Measurements from ENCODE around the gene KSR2.

Gene KSR2

GRCh38 chr12:117658226-117658625, 310.6 kb downstream of the KSR2 start:
- in situ Hi-C loops (cut with MboI; ENCODE audit: low sequenced_read_pairs, unreplicated experiment): no loop called here
- no peak for DNase-seq (ENCODE audit: low spot score)
- TF ChIP-seq, protein P1, sequence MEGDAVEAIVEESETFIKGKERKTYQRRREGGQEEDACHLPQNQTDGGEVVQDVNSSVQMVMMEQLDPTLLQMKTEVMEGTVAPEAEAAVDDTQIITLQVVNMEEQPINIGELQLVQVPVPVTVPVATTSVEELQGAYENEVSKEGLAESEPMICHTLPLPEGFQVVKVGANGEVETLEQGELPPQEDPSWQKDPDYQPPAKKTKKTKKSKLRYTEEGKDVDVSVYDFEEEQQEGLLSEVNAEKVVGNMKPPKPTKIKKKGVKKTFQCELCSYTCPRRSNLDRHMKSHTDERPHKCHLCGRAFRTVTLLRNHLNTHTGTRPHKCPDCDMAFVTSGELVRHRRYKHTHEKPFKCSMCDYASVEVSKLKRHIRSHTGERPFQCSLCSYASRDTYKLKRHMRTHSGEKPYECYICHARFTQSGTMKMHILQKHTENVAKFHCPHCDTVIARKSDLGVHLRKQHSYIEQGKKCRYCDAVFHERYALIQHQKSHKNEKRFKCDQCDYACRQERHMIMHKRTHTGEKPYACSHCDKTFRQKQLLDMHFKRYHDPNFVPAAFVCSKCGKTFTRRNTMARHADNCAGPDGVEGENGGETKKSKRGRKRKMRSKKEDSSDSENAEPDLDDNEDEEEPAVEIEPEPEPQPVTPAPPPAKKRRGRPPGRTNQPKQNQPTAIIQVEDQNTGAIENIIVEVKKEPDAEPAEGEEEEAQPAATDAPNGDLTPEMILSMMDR (IDR thresholded peaks at IDR 0.05; ENCODE audit: borderline replicate concordance, control extremely low read depth, extremely low read depth, insufficient read depth, missing control alignments): no peak

GRCh38 chr12:117649796-117650195, 319.0 kb downstream of the KSR2 start:
- TF ChIP-seq, protein P1 (IDR thresholded peaks at IDR 0.05; ENCODE audit: borderline replicate concordance, control extremely low read depth, extremely low read depth, insufficient read depth, missing control alignments): no peak
- DNase-seq (ENCODE audit: low spot score): no peak
- in situ Hi-C loops (cut with MboI; ENCODE audit: low sequenced_read_pairs, unreplicated experiment): no loop called here

DNA sequence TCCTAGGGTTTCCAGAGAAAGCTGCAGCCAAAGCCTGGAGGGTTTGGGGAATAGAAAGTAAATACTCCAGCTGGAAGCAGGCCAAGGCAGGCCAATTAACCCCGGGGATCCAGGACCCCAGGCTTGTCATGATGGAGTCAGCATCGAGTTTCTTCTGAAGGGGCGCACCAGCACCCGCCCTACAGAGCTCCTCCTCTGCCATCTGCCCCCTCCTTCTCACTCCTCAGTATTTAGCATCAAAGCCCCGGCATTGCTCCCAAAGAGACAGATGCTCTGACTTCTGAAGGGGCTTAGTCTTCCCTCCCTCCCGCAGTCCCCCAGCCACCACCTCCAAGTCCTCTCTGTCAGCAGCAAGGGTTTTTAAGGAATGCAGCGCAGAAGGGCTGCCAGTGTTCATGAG, 322.3 kb downstream of the KSR2 start:
- DNase-seq (ENCODE audit: low spot score): no peak
- TF ChIP-seq, protein P1 (IDR thresholded peaks at IDR 0.05; ENCODE audit: borderline replicate concordance, control extremely low read depth, extremely low read depth, insufficient read depth, missing control alignments): no peak
- in situ Hi-C loops (cut with MboI; ENCODE audit: low sequenced_read_pairs, unreplicated experiment): no loop called here

- no peak for DNase-seq (ENCODE audit: low spot score)
- TF ChIP-seq, protein P1 (IDR thresholded peaks at IDR 0.05; ENCODE audit: borderline replicate concordance, control extremely low read depth, extremely low read depth, insufficient read depth, missing control alignments): no peak
- in situ Hi-C loops (cut with MboI; ENCODE audit: low sequenced_read_pairs, unreplicated experiment): no loop called here
These were observed 323.3 kb downstream of the KSR2 start for GRCh38 chr12:117645473-117645872.

DNA sequence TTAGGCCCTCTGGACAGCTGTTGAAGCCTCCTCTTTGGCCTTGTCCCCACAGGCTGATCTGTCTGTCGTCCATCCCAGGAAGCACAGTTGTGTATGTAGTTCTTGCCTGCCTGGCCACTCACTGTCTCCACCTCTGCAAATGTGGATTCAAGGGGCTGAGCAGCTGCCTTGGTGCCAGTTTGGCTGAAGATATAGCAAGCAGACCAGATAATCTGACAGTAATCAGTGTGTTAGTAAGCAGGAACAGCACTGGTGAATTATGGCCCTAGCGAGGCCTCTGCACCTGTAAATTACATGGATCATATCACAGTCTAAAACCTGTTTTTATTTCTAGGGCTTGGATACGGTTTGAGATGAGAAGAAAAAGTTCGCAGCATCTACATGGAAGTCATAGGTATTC, 324.8 kb downstream of the KSR2 start:
- in situ Hi-C loops (cut with MboI; ENCODE audit: low sequenced_read_pairs, unreplicated experiment): no loop called here
- TF ChIP-seq, protein P1 (IDR thresholded peaks at IDR 0.05; ENCODE audit: borderline replicate concordance, control extremely low read depth, extremely low read depth, insufficient read depth, missing control alignments): no peak
- no peak for DNase-seq (ENCODE audit: low spot score)

- TF ChIP-seq, protein P1 (IDR thresholded peaks at IDR 0.05; ENCODE audit: borderline replicate concordance, control extremely low read depth, extremely low read depth, insufficient read depth, missing control alignments): no peak
- DNase-seq (ENCODE audit: low spot score): no peak
- in situ Hi-C loops (cut with MboI; ENCODE audit: low sequenced_read_pairs, unreplicated experiment): no loop called here
These were observed 326.9 kb downstream of the KSR2 start for GRCh38 chr12:117641885-117642284.

DNA sequence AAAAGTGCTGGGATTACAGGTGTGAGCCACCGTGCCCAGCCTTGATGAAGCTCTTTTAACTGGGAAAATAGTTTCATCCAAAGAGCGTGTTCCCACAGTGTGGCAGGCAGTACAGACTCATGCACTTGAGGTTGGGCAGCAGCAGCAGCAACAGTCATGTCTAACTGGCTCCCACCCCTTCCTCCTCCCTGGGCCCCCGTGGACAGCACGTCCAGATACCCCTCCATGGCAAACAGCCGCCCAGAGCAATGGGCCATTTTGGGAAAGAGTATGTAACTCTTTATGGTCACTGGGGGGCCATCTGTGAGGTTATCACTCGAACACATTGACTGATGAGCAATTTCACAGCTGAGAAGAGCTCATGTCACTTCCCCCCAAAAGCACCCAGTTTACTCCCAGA, 328.3 kb downstream of the KSR2 start:
- DNase-seq (ENCODE audit: low spot score): no peak
- in situ Hi-C loops (cut with MboI; ENCODE audit: low sequenced_read_pairs, unreplicated experiment): no loop called here
- TF ChIP-seq, protein P1 (IDR thresholded peaks at IDR 0.05; ENCODE audit: borderline replicate concordance, control extremely low read depth, extremely low read depth, insufficient read depth, missing control alignments): no peak
